ENCODE data around the gene RAP1GAP2. TPM values are rescaled to one million over a fixed set of nuclear protein-coding genes. Genes with fewer than 3 reads are reported as not detected.

RAP1GAP2 gene
- polyA plus RNA-seq, 1 of the 3 experiments (the other 2 are of a cell fraction): 22.0 TPM

DNA sequence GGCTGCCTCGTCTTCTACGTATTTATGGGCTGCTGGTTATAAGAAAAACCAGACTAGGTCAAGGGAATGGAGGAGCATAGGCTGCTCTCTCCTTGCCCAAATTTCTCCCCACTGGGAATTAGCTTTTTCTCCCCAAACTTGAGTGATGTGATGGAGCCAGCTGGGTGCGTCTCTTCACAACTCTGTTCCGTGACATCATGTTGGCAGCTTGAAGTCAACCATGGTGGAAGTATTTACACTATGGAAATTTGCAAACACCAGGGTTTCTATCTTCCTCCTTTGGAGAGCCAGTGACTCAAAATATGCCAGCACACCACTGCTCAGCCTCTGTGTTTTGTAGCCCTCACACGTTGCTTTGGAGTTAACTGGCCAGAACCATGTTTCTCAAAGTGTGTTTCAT is 189.1 kb downstream of the RAP1GAP2 start:
- Histone ChIP-seq H3K9ac (no peak overlapping the region), H3K79me2 (ENCODE audit: insufficient read depth) (no peaks in the 10 kb centered on the region), H3K9me3 (no peaks in the 10 kb centered on the region), H2AFZ (ENCODE audit: low read depth) (no peak overlapping the region), H3F3A (replicated peaks; ENCODE audit: insufficient read depth) (peaks cover 4% of the 10 kb centered on the region), H3K27ac (ENCODE audit: low read depth in 2 of 2, low read length in 1 of 2) (no peak overlapping the region), H3K27me3 (ENCODE audit: insufficient read depth) (no peaks in the 10 kb centered on the region), H3K9me2 (no peaks in the 10 kb centered on the region), H3K36me3 (replicated peaks in 1 of 2; ENCODE audit: control insufficient read depth in 1 of 2, insufficient read depth in 2 of 2, low read length in 1 of 2) (peaks cover 14 to 43% of the 10 kb centered on the region in 2 experiments), H3K4me1 (ENCODE audit: control insufficient read depth in 1 of 2, insufficient read depth in 2 of 2, low read depth in 1 of 2, low read length in 1 of 2) (peaks cover 4 to 13% of the 10 kb centered on the region in 2 experiments; a peak in 1 of 4 replicates), H4K20me1 (ENCODE audit: insufficient read depth) (no peaks in the 10 kb centered on the region), H3K4me2 (no peak overlapping the region), H3K4me3 (ENCODE audit: low read depth in 2 of 2, low read length in 1 of 2) (no peak overlapping the region)
- TF ChIP-seq EP300 (IDR thresholded peaks at IDR 0.05; ENCODE audit: borderline replicate concordance in 1 of 2, low read depth in 1 of 2, low read length in 1 of 2): no peak
- TF ChIP-seq GATA2 (CRISPR knock-in tag; IDR thresholded peaks at IDR 0.05): no peak
- no peak for TF ChIP-seq POLR2AphosphoS5 (IDR thresholded peaks at IDR 0.05; ENCODE audit: low read depth, low read length)
- TF ChIP-seq, protein P1, sequence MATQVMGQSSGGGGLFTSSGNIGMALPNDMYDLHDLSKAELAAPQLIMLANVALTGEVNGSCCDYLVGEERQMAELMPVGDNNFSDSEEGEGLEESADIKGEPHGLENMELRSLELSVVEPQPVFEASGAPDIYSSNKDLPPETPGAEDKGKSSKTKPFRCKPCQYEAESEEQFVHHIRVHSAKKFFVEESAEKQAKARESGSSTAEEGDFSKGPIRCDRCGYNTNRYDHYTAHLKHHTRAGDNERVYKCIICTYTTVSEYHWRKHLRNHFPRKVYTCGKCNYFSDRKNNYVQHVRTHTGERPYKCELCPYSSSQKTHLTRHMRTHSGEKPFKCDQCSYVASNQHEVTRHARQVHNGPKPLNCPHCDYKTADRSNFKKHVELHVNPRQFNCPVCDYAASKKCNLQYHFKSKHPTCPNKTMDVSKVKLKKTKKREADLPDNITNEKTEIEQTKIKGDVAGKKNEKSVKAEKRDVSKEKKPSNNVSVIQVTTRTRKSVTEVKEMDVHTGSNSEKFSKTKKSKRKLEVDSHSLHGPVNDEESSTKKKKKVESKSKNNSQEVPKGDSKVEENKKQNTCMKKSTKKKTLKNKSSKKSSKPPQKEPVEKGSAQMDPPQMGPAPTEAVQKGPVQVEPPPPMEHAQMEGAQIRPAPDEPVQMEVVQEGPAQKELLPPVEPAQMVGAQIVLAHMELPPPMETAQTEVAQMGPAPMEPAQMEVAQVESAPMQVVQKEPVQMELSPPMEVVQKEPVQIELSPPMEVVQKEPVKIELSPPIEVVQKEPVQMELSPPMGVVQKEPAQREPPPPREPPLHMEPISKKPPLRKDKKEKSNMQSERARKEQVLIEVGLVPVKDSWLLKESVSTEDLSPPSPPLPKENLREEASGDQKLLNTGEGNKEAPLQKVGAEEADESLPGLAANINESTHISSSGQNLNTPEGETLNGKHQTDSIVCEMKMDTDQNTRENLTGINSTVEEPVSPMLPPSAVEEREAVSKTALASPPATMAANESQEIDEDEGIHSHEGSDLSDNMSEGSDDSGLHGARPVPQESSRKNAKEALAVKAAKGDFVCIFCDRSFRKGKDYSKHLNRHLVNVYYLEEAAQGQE (IDR thresholded peaks at IDR 0.05; ENCODE audit: low read depth, low read length): no peak
- TF ChIP-seq CHD2 (IDR thresholded peaks at IDR 0.05; ENCODE audit: low read length, partially characterized antibody): no peak
- TF ChIP-seq RCOR1 (IDR thresholded peaks at IDR 0.05; ENCODE audit: low read length): no peak
- TF ChIP-seq RAD21 (IDR thresholded peaks at IDR 0.05; ENCODE audit: low read length): no peak
- TF ChIP-seq ELF1 (IDR thresholded peaks at IDR 0.05): no peak
- TF ChIP-seq, protein P2, sequence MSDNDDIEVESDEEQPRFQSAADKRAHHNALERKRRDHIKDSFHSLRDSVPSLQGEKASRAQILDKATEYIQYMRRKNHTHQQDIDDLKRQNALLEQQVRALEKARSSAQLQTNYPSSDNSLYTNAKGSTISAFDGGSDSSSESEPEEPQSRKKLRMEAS (IDR thresholded peaks at IDR 0.05; ENCODE audit: low read depth): no peak
- TF ChIP-seq, protein P3, sequence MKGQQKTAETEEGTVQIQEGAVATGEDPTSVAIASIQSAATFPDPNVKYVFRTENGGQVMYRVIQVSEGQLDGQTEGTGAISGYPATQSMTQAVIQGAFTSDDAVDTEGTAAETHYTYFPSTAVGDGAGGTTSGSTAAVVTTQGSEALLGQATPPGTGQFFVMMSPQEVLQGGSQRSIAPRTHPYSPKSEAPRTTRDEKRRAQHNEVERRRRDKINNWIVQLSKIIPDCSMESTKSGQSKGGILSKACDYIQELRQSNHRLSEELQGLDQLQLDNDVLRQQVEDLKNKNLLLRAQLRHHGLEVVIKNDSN (IDR thresholded peaks at IDR 0.05; ENCODE audit: borderline replicate concordance, low read depth): no peak
- no peak for TF ChIP-seq TAF1 (IDR thresholded peaks at IDR 0.05; ENCODE audit: borderline replicate concordance, low read depth, low read length)
- no peak for TF ChIP-seq TEAD4 (IDR thresholded peaks at IDR 0.05; ENCODE audit: borderline replicate concordance, insufficient read depth)
- TF ChIP-seq, protein P4, sequence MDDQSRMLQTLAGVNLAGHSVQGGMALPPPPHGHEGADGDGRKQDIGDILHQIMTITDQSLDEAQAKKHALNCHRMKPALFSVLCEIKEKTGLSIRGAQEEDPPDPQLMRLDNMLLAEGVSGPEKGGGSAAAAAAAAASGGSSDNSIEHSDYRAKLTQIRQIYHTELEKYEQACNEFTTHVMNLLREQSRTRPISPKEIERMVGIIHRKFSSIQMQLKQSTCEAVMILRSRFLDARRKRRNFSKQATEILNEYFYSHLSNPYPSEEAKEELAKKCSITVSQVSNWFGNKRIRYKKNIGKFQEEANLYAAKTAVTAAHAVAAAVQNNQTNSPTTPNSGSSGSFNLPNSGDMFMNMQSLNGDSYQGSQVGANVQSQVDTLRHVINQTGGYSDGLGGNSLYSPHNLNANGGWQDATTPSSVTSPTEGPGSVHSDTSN (IDR thresholded peaks at IDR 0.05): no peak
- TF ChIP-seq, protein P5, sequence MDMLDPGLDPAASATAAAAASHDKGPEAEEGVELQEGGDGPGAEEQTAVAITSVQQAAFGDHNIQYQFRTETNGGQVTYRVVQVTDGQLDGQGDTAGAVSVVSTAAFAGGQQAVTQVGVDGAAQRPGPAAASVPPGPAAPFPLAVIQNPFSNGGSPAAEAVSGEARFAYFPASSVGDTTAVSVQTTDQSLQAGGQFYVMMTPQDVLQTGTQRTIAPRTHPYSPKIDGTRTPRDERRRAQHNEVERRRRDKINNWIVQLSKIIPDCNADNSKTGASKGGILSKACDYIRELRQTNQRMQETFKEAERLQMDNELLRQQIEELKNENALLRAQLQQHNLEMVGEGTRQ (IDR thresholded peaks at IDR 0.05; ENCODE audit: borderline replicate concordance, low read depth, low read length): no peak
- TF ChIP-seq GABPA (IDR thresholded peaks at IDR 0.05; ENCODE audit: low read depth): no peak
- TF ChIP-seq, protein P6, sequence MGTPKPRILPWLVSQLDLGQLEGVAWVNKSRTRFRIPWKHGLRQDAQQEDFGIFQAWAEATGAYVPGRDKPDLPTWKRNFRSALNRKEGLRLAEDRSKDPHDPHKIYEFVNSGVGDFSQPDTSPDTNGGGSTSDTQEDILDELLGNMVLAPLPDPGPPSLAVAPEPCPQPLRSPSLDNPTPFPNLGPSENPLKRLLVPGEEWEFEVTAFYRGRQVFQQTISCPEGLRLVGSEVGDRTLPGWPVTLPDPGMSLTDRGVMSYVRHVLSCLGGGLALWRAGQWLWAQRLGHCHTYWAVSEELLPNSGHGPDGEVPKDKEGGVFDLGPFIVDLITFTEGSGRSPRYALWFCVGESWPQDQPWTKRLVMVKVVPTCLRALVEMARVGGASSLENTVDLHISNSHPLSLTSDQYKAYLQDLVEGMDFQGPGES (IDR thresholded peaks at IDR 0.05; ENCODE audit: low read depth, low read length): no peak
- TF ChIP-seq FOSL2 (IDR thresholded peaks at IDR 0.05; ENCODE audit: borderline replicate concordance, low read depth): no peak
- TF ChIP-seq RXRA (IDR thresholded peaks at IDR 0.05; ENCODE audit: borderline replicate concordance, low read depth): no peak
- no peak for TF ChIP-seq FOXJ3 (CRISPR knock-in tag; IDR thresholded peaks at IDR 0.05)
- DNase-seq: no peak
- WGBS (ENCODE audit: low lambda C conversion rate): 98% methylated on average over 5 of the region's 5 CpGs
- CTCF ChIA-PET: interaction anchor here (1.9 kb wide), 1 partner anchor 55 kb away, joined by 5 read pairs; no protein-coding TSS in a partner anchor
- POLR2A ChIA-PET: no interaction called here

All from SK-N-SH (cell line).